Measurements from ENCODE around the gene CERS6. TPM values are rescaled to one million over a fixed set of nuclear protein-coding genes. Genes with fewer than 3 reads are reported as not detected.

Gene CERS6
- total and polyA plus RNA-seq, 10 of the 15 experiments (the other 5 are each of a cell fraction or from before 2014, with no cell fraction given), result 1.3 to 20.4 (median 14.1) TPM

- ATAC-seq, result no peak
- Histone ChIP-seq H2AFZ (ENCODE audit: control insufficient read depth, low read depth, low read length) (no peak within 1 kb of the TSS), H3K4me2 (ENCODE audit: control insufficient read depth, insufficient read depth) (no peak within 1 kb of the TSS), H3K36me3 (ENCODE audit: control insufficient read depth in 2 of 2, insufficient read depth in 2 of 2, low read length in 1 of 2) (no peaks in the 10 kb centered on the region), H3K79me2 (ENCODE audit: control insufficient read depth, insufficient read depth, low read length) (no peaks in the 10 kb centered on the region), H4K20me1 (ENCODE audit: control insufficient read depth, insufficient read depth) (no peaks in the 10 kb centered on the region), H3K27me3 (replicated peaks in 1 of 2; ENCODE audit: control insufficient read depth in 2 of 2, insufficient read depth in 2 of 2, low read length in 1 of 2) (no peaks in the 10 kb centered on the region; a peak in 1 of 4 replicates), H3K4me1 (ENCODE audit: control insufficient read depth, insufficient read depth, low read length) (no peaks in the 10 kb centered on the region), H3K27ac (ENCODE audit: control insufficient read depth, insufficient read depth) (no peak within 1 kb of the TSS), H3K4me3 (no peak within 1 kb of the TSS), H3K9ac (ENCODE audit: control insufficient read depth, insufficient read depth, low read length) (no peak within 1 kb of the TSS), H3K9me3 (replicated peaks; ENCODE audit: control insufficient read depth, insufficient read depth, low read length) (no peaks in the 10 kb centered on the region)
- WGBS (ENCODE audit: insufficient coverage, insufficient replicate concordance, low lambda C conversion rate, missing lambda C conversion rate), result 54% methylated on average over 10 of the region's 10 CpGs
- intact Hi-C loops (cut with micrococcal nuclease; ENCODE audit: unreplicated experiment), result no loop called here
- ChIA-PET POLR2A (no interaction called here), RAD21 (ENCODE audit: unreplicated experiment) (no interaction called here), SMC1A (ENCODE audit: uncharacterized antibody, unreplicated experiment) (interaction anchor here (1.4 kb wide), 1 partner anchor 13 kb away, joined by 3 read pairs; no protein-coding TSS in a partner anchor), CTCF (no interaction called here)
- no peak for FAIRE-seq
- TF ChIP-seq HCFC1 (IDR thresholded peaks at IDR 0.05; ENCODE audit: low read length) (no peak), POU2F2 (IDR thresholded peaks at IDR 0.05; ENCODE audit: borderline replicate concordance, low read depth, low read length) (no peak), ZNF622 (IDR thresholded peaks at IDR 0.05) (no peak), SUZ12 (IDR thresholded peaks at IDR 0.05; ENCODE audit: unreplicated experiment) (no peak), MXI1 (IDR thresholded peaks at IDR 0.05; ENCODE audit: low read depth, low read length) (no peak), SIX5 (IDR thresholded peaks at IDR 0.05; ENCODE audit: low read depth, low read length, severe bottlenecking) (no peak), TCF3 (IDR thresholded peaks at IDR 0.05; ENCODE audit: borderline replicate concordance, insufficient read depth, low read depth, low read length) (no peak), E2F4 (IDR thresholded peaks at IDR 0.05; ENCODE audit: low read depth, low read length) (no peak), POLR2AphosphoS5 (IDR thresholded peaks at IDR 0.05; ENCODE audit: low read length) (no peak), ESRRA (IDR thresholded peaks at IDR 0.05; ENCODE audit: low read length) (no peak), NRF1 (conservative IDR thresholded peaks at IDR 0.05; ENCODE audit: low read depth, low read length) (no peak)
- in situ Hi-C loops (cut with MboI), result no loop called here
- no TSS peak for BruUV-seq (replicated peaks)
- no peak for DNase-seq (ENCODE audit: low read depth, low spot score)
Measured at GRCh38 chr2:168801961-168802858, 346.1 kb downstream of the CERS6 start, which contains the start of gene NOSTRIN. TSS of gene NOSTRIN (plus strand) at chr2:168802637. CDS start at chr2:168802647, 10 bp downstream.

Measured in GM12878 (cell line).